Ascending aorta (tissue), 2 donors: ENCODE results near the gene GP2. TPM values are rescaled to one million over a fixed set of nuclear protein-coding genes. Genes with fewer than 3 reads are reported as not detected.

ENCODE experiments used
- DNase-seq, 2 donors: peaks; one replicate each; pipeline ENCODE4 v3.0.0-alpha.2; 2019; ENCODE audit warnings: low spot score in 2 of 2
- H3K27ac ChIP-seq, 2 donors: fragments of 200-600 bp; sonication (generic); one replicate each; pipeline ENCODE4 v1.5.1; 2016 to 2017; ENCODE audit warnings: mild to moderate bottlenecking in 1 of 2
- H3K27me3 ChIP-seq: fragments of 200-600 bp; sonication (generic); one replicate; pipeline ENCODE4 v1.5.1; 2017
- H3K36me3 ChIP-seq, 2 donors: fragments of 200-600 bp; sonication (generic); one replicate each; pipeline ENCODE4 v1.5.1; 2016
- H3K4me1 ChIP-seq, 2 donors: fragments of 200-600 bp; sonication (generic); one replicate each; pipeline ENCODE4 v1.5.1; 2016 to 2017; ENCODE audit warnings: mild to moderate bottlenecking in 1 of 2
- H3K4me3 ChIP-seq, 2 donors: fragments of 200-600 bp; sonication (generic); one replicate each; pipeline ENCODE4 v1.5.1; 2016 to 2017; ENCODE audit warnings: mild to moderate bottlenecking in 1 of 2
- H3K9me3 ChIP-seq, 2 donors: fragments of 200-600 bp; sonication (generic); one replicate each; pipeline ENCODE4 v1.5.1; 2016
- CTCF ChIP-seq, 3 experiments: fragments of 200-600 bp in 2 of 3; fragments of 450-650 bp in 1 of 3; sonication (generic) in 2 of 3; IDR thresholded peaks; one replicate each; pipeline ENCODE4 v1.5.1; 2016 to 2019; ENCODE audit warnings: antibody characterized with exemption in 3 of 3, mild to moderate bottlenecking in 1 of 3, moderate library complexity in 1 of 3
- intact Hi-C: fragments of 100-400 bp; cut with DNase I; formaldehyde crosslinking; loops from one replicate; pipeline ENCODE4 v1.15.1; 2023
- total RNA-seq: library from RNA; depleted of rRNA; stranded (reverse); fragments of >200 nt; gene quantifications from one replicate; pipeline ENCODE4 v1.1.0, GENCODE V29; 2016

GP2 gene
- total RNA-seq, 1 donor from 2014 or later = 0.11 TPM

GRCh38 chr16:20271893-20272292 lies 55.4 kb downstream of the GP2 start:
- DNase-seq = no peak
- intact Hi-C loops = no loop called here
- Histone ChIP-seq H3K4me1 (no peaks in the 10 kb centered on the region), H3K27ac (no peak overlapping the region), H3K9me3 (no peaks in the 10 kb centered on the region), H3K36me3 (no peaks in the 10 kb centered on the region), H3K4me3 (no peak overlapping the region), H3K27me3 (no peaks in the 10 kb centered on the region)
- no peak for TF ChIP-seq CTCF (IDR thresholded peaks at IDR 0.05)

GRCh38 chr16:20268409-20268808 lies 58.9 kb downstream of the GP2 start:
- no peak for DNase-seq
- no peak overlapping the region for H3K4me3 ChIP-seq

GRCh38 chr16:20265019-20265418 lies 62.3 kb downstream of the GP2 start:
- no peak overlapping the region for H3K27ac ChIP-seq
- H3K36me3 ChIP-seq = no peaks in the 10 kb centered on the region
- TF ChIP-seq CTCF (IDR thresholded peaks at IDR 0.05) = no peak
- intact Hi-C loops = no loop called here
- H3K4me1 ChIP-seq = no peaks in the 10 kb centered on the region
- H3K4me3 ChIP-seq = no peak overlapping the region
- H3K9me3 ChIP-seq = no peaks in the 10 kb centered on the region
- no peak for DNase-seq
- H3K27me3 ChIP-seq = no peaks in the 10 kb centered on the region

More at GRCh38 chr16:20268409-20268808, 58.9 kb downstream of the GP2 start:
- intact Hi-C loops = no loop called here
- H3K27me3 ChIP-seq = no peaks in the 10 kb centered on the region
- no peak overlapping the region for H3K27ac ChIP-seq
- no peaks in the 10 kb centered on the region for H3K4me1 ChIP-seq
- H3K9me3 ChIP-seq = no peaks in the 10 kb centered on the region
- no peaks in the 10 kb centered on the region for H3K36me3 ChIP-seq
- TF ChIP-seq CTCF (IDR thresholded peaks at IDR 0.05) = no peak

GRCh38 chr16:20263138-20263855 lies 64.0 kb downstream of the GP2 start:
- no peaks in the 10 kb centered on the region for H3K36me3 ChIP-seq
- H3K27ac ChIP-seq = no peak overlapping the region
- intact Hi-C loops = no loop called here
- no peak for DNase-seq
- no peak overlapping the region for H3K4me3 ChIP-seq
- no peaks in the 10 kb centered on the region for H3K4me1 ChIP-seq
- no peaks in the 10 kb centered on the region for H3K27me3 ChIP-seq
- TF ChIP-seq CTCF (IDR thresholded peaks at IDR 0.05) = no peak
- H3K9me3 ChIP-seq = no peaks in the 10 kb centered on the region

GRCh38 chr16:20262248-20262647 lies 65.1 kb downstream of the GP2 start:
- H3K27me3 ChIP-seq = no peaks in the 10 kb centered on the region
- TF ChIP-seq CTCF (IDR thresholded peaks at IDR 0.05) = no peak
- intact Hi-C loops = no loop called here

More at GRCh38 chr16:20262248-20262647, 65.1 kb downstream of the GP2 start:
- H3K4me3 ChIP-seq = no peak overlapping the region
- H3K27ac ChIP-seq = no peak overlapping the region
- no peak for DNase-seq
- H3K36me3 ChIP-seq = no peaks in the 10 kb centered on the region
- no peaks in the 10 kb centered on the region for H3K4me1 ChIP-seq
- H3K9me3 ChIP-seq = no peaks in the 10 kb centered on the region
